IPS DF 4.7 (cell line): Measurements from ENCODE around the gene UAP1L1.
"Not testable (repeated sequence)": the region's sequence is repeated elsewhere in the genome, so short reads cannot be mapped to it uniquely, and the experiment has no call there.

Experiments
- DNase-seq: peaks from one replicate; pipeline ENCODE4 v3.0.0-alpha.2; 2013; ENCODE audit warnings: low spot score; ENCODE audit errors: extremely low read depth

Gene UAP1L1

DNA sequence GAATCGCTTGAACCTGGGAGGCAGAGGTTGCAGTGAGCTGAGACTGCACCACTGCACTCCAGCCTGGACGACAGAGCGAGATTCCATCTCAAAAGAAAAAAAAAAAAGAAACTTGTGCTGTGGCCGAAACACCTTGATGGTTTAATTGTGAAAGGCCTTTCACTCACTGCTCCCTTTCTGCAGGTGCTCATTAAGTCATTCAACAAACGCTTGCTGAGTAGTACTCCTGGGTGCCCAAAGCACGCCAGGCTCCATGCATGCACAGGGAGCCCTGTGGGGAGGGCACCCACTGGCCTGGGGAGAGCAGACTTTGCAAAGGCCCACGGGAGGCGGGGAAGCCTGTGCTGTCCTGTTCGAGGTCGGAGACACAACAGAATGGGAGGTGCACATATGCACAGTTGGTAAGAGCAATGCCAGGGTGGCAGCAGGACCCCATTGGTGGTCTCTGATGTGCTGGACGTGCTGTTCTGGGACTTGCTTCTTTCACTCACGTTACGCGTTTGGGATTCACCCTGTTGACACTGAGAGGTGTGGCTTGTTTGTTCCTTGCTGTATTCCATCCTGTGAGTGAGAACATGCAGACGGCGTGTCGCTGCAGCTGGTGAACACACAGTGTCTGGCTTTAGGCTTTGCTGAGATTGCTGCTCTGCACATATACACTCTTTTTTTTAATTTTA lies 20.4 kb upstream of the UAP1L1 start:
- DNase-seq, result no peak

DNA sequence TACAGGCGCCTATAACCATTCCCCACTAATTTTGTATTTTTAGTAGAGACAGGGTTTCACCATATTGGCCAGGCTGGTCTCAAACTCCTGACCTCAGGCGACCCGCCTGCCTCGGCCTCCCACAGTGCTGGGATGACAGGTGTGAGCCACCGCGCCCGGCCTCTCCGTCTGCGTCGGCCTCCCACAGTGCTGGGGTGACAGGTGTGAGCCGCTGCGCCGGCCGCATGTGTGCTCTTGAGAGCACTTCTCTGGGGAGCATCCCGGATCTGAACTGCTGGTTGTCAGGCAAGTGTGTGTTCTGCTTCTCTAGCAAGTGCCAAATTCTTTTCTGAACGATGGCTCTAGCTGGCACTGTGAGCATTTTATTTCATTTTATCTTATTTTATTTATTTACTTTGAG lies 19.8 kb upstream of the UAP1L1 start:
- no peak for DNase-seq

DNA sequence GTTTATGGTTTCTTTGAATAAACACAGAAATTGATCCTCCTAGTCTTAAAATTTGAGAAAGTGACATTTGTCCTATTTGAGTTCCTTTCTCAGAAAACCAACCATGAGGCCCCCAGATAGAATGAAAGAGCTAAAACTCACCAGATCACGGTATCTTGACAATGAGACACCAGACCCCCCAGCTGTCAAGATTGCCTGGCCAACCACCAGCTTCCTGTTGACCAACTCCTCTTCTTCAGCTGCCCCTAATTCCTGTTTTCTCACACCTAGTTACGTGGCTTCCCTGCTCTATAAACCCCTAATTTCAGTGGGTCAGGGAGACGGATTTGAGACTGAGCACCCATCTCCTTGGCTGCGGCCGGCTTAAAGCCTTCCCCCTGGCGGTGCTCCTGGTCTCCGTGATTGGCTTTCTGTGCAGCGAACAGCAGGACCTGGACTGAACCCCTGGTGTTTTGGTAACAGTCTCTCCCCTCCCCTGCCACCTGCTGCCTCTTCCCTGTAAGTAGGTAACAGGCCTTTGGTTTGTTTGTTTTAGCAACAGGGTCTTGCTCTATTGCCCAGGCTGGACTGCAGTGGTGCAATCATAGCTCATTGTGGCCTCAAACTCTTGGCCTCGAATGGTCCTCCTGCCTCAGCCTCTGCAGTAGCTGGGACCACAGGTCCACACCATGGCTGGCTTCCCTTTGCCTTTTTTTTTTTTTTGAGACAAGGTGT lies 18.6 kb upstream of the UAP1L1 start:
- no peak for DNase-seq

DNA sequence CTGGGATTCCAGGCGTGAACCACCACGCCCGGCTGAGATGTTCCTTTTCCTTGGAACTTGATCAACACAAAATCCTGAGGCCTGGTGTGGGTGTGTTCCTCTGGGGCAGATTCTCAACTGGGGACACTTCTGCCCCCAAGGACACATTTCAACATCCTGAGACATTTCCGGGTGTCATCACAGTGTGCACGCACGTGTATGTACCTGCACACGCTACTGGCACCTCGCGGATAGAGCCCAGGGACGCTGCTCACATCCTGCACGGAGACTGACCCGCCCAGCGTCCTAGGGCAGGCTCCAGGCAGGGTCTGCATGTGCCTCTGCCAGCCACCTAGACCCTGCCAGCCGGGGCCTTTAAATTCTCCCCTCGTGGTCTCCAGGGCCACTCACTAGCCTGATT lies 14.9 kb upstream of the UAP1L1 start:
- DNase-seq, result no peak

GRCh38 chr9:137062798-137063197 lies 14.5 kb upstream of the UAP1L1 start:
- DNase-seq, result not testable (repeated sequence)

GRCh38 chr9:137063311-137064026 lies 13.8 kb upstream of the UAP1L1 start:
- no peak for DNase-seq

- no peak for DNase-seq
Observed at GRCh38 chr9:137064027-137064879, 13.1 kb upstream of the UAP1L1 start.

DNA sequence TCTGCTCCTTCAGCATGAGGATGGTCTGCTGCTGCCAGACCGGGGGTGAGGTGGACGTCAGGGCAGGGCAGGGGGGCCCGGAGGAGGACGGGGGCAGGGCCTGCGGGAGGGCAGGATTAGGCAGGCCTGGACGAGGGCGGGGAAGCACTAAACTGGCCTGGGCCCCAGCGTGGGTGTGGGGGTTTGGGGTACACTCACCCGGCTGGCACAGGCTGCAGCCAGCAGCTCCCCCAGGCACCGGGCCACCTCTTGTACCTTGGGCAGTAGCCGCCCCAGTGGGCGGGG lies 12.5 kb upstream of the UAP1L1 start:
- DNase-seq, result no peak

DNA sequence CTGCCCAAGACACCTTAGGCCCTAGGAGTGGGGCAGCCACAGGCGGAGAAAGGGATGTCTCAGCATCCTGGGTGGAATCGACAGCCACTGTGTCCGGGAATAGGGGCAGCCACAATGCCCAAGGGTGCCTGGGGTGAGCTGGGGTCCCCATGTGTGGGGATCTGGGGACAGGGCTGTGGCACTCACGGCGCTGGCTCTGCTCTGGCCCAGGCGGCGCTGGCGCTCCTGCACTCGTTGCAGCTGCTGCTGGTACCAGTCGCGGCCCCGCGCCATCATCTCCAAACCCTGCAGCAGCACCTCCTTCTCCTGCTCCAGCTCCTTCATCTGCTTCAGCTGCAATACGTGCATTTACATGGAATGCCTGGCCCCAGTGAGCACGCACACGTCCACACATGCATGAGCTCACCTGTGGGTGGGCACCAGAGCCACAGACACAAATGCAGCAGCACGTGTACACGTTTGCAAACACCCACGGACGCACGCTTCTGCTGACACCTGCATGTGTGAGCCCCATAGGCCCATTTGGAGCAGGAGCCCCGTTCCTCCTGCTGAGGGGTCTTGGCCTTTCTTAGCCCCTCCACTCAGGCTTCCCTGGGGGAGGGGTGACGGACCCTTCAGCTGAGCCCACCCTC lies 11.9 kb upstream of the UAP1L1 start:
- no peak for DNase-seq

GRCh38 chr9:137066096-137066861 lies 11.0 kb upstream of the UAP1L1 start:
- no peak for DNase-seq

DNA sequence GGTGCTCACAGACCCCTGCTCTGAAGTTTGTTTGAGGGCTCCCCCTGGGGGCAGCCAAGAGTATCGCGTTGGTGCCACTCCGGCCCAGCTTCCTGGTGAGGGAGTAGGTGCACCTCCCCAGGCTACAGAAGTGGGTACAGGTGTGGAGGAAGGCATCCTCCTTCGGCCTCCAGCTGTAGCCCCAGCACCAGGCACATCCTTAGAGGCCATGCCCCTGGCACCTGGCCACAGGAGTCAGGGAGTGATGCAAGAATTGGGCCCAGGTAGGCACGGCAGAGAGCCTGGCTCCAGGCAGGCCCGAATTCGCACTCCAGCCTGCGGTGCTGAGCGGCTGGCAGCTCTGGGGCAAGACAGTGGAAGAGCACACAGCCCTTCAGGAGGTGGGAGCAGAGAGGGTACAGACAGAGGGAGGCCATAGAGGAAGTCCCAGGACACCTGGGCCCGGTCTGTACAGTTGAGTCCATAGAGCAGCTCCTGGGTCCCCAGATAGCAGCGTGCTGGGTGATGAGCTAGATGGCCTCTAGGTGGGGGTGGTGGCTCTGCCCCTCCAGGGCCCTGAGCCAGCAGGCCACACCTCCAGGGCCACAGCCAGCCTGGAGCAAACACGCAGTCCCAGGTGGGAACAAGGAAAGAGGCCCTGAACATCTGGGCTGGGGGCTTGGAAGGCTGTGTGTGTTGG lies 9.3 kb upstream of the UAP1L1 start:
- no peak for DNase-seq

- no peak for DNase-seq
Observed at GRCh38 chr9:137068539-137069507, 8.5 kb upstream of the UAP1L1 start.

GRCh38 chr9:137069508-137070091 lies 7.7 kb upstream of the UAP1L1 start:
- DNase-seq, result no peak

DNA sequence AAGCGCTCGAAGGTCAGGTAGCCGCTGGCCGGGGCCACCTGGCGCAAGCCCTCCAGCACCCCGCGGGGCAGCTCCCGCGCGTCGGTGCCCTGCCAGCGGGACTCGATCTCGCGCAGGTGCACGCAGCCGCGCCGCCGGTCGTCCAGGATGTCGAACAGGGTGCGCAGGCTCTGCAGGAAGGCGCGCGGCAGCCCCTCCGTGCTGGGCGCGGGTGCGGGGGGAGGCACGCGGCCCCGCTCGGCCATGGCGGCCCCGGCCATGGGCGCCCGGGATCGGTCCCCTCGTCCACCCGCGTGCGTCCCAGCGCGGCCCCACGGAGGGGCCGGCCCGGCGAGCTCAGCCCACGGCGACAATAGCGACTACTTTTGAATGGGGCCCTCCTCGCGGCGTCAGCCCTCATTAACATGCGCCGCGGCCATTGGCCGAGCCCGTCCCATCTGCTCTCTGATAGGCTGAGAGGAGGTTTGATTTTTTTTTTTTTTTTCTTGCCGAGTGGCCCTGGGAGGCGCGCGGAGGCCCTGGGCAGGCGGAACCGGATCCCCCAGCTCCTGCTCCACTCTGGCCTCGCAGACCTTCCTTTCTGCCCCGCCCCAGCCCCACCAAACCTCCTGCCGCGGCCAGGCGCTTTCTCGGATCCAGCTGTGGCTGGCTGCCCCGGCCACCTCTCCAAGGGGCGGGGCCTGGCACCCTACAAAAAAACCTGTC lies 7.0 kb upstream of the UAP1L1 start, which contains the start of gene SAPCD2:
TSS of gene SAPCD2 (minus strand) at position 357 of the 705 bp plus-strand sequence. CDS start at position 260, 97 bp downstream.
- DNase-seq, result no peak

DNA sequence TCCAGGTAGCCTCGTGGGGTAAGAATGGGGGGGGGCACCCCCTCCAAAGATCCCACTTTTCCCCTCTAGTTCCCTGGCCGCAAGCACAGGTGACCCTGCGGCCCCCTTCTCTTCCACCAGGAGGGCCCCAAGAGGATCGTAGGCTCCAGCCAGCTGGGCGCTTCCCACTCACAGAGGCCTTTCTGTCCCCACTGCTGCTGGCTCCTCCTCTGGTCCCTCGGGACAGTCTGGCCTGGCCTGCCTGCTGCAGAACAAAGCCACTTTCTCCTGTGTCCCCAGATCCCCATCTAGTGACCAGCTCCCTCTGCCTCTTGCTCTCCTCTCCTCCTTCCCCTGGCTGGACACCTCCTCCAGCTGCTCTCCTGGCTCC lies 6.4 kb upstream of the UAP1L1 start:
- no peak for DNase-seq

- no peak for DNase-seq
Observed at GRCh38 chr9:137071282-137071681, 6.0 kb upstream of the UAP1L1 start.

GRCh38 chr9:137073992-137074399 lies 3.3 kb upstream of the UAP1L1 start:
- no peak for DNase-seq
